HG03064 (cell line): Measurements from ENCODE around the gene MRPL27.

Experiments
- ATAC-seq: cut with Tn5 transposase; IDR thresholded peaks from one replicate; pipeline ENCODE4 v1.9.1; 2021; ENCODE audit warnings: low read depth; ENCODE audit not compliant: unreplicated experiment

MRPL27 gene

GRCh38 chr17:50319306-50320004 is 53.5 kb downstream of the MRPL27 start:
- no peak for ATAC-seq

GRCh38 chr17:50318501-50319285 is 54.3 kb downstream of the MRPL27 start:
- ATAC-seq = no peak
